ENCODE results near the gene PHLDB3. TPM values are rescaled to one million over a fixed set of nuclear protein-coding genes. Genes with fewer than 3 reads are reported as not detected.
"Not testable (repeated sequence)": the region's sequence is repeated elsewhere in the genome, so short reads cannot be mapped to it uniquely, and the experiment has no call there.

The PHLDB3 gene
- total RNA-seq (10 to 100 TPM in 2 of 4 donors, 1 to 10 TPM in 2; 6.3 to 11.4 (median 8.7) TPM), polyA plus RNA-seq (6.9 TPM)
- long read RNA-seq, donor 1, partial matches to known transcripts: 2 of 15 reads
- long read RNA-seq, donor 1, other reads (novel, unspliced or antisense): 13 of 15 reads
- long read RNA-seq, donor 2, partial matches to known transcripts: 1 of 6 reads
- long read RNA-seq, donor 2, other reads (novel, unspliced or antisense): 5 of 6 reads
- long read RNA-seq, donor 3, partial matches to known transcripts: 6 of 18 reads
- long read RNA-seq, donor 3, other reads (novel, unspliced or antisense): 12 of 18 reads
- long read RNA-seq, donor 4, partial matches to known transcripts: 2 of 9 reads
- long read RNA-seq, donor 4, other reads (novel, unspliced or antisense): 7 of 9 reads

- intact Hi-C loops (cut with DNase I): loop anchor here in 2 of 4 donors (5.0 kb wide), 1 partner anchor 42 kb away; no protein-coding TSS in a partner anchor
- no peaks in the 10 kb centered on the region for H3K27me3 ChIP-seq (ENCODE audit: control insufficient read depth, insufficient read depth)
- no peaks in the 10 kb centered on the region for H3K9me3 ChIP-seq (ENCODE audit: control insufficient read depth, low read length)
- H3K27ac ChIP-seq (ENCODE audit: low read length): peak within 1 kb of the TSS; percentile 91
- peaks cover 3% of the 10 kb centered on the region for H3K4me1 ChIP-seq (ENCODE audit: control insufficient read depth, insufficient read depth, low read length)
- 1% methylated on average over 42 of the region's 42 CpGs for WGBS
- DNase-seq (peak; percentile 33 to 79 (median 68)), ATAC-seq (peak; percentile 49 to 56)
- peak within 1 kb of the TSS; percentile 63 for H3K4me3 ChIP-seq (ENCODE audit: low read length)
These were observed at the start of gene PHLDB3 for GRCh38 chr19:43504426-43505185. Gene PHLDB3, minus strand, starts transcription at chr19:43504746. Its CDS starts 628 bp downstream, at chr19:43504118.

GRCh38 chr19:43553656-43554055, 49.1 kb upstream of the PHLDB3 start:
- ATAC-seq: no peak
- DNase-seq: no peak
- no peaks in the 10 kb centered on the region for H3K27me3 ChIP-seq (ENCODE audit: control insufficient read depth, insufficient read depth)
- H3K4me1 ChIP-seq (ENCODE audit: control insufficient read depth, insufficient read depth, low read length): no peaks in the 10 kb centered on the region
- 71% methylated on average over 4 of the region's 4 CpGs for WGBS
- no peaks in the 10 kb centered on the region for H3K9me3 ChIP-seq (ENCODE audit: control insufficient read depth, low read length)
- intact Hi-C loops (cut with DNase I): loop anchor here in 1 of 4 donors (10.0 kb wide), 1 partner anchor 101 kb away; no protein-coding TSS in a partner anchor
- H3K27ac ChIP-seq (ENCODE audit: low read length): no peak overlapping the region
- H3K4me3 ChIP-seq (ENCODE audit: low read length): no peak overlapping the region

- Histone ChIP-seq H3K27me3 (ENCODE audit: control insufficient read depth, insufficient read depth) (no peaks in the 10 kb centered on the region), H3K4me1 (ENCODE audit: control insufficient read depth, insufficient read depth, low read length) (no peaks in the 10 kb centered on the region), H3K4me3 (ENCODE audit: low read length) (no peak overlapping the region), H3K27ac (ENCODE audit: low read length) (no peak overlapping the region), H3K9me3 (ENCODE audit: control insufficient read depth, low read length) (no peaks in the 10 kb centered on the region)
- no peak for DNase-seq
- intact Hi-C loops (cut with DNase I): loop anchor here in 1 of 4 donors (10.0 kb wide), 1 partner anchor 102 kb away; no protein-coding TSS in a partner anchor
- ATAC-seq: no peak
- 73% methylated on average over 3 of the region's 3 CpGs for WGBS
These were observed 48.1 kb upstream of the PHLDB3 start for GRCh38 chr19:43552616-43553015.

- no peak overlapping the region for H3K4me3 ChIP-seq (ENCODE audit: low read length)
- no peak overlapping the region for H3K27ac ChIP-seq (ENCODE audit: low read length)
- no peaks in the 10 kb centered on the region for H3K4me1 ChIP-seq (ENCODE audit: control insufficient read depth, insufficient read depth, low read length)
- H3K27me3 ChIP-seq (ENCODE audit: control insufficient read depth, insufficient read depth): no peaks in the 10 kb centered on the region
- ATAC-seq: no peak
- intact Hi-C loops (cut with DNase I): loop anchor here in 1 of 4 donors (10.0 kb wide), 1 partner anchor 103 kb away; no protein-coding TSS in a partner anchor
- DNase-seq: no peak
- H3K9me3 ChIP-seq (ENCODE audit: control insufficient read depth, low read length): no peaks in the 10 kb centered on the region
- 77% methylated on average over 3 of the region's 3 CpGs for WGBS
These were observed 47.6 kb upstream of the PHLDB3 start for GRCh38 chr19:43552198-43552450.

- 86% methylated on average over 23 of the region's 23 CpGs for WGBS
- Histone ChIP-seq H3K9me3 (ENCODE audit: control insufficient read depth, low read length) (no peaks in the 10 kb centered on the region), H3K27ac (ENCODE audit: low read length) (no peak overlapping the region), H3K27me3 (ENCODE audit: control insufficient read depth, insufficient read depth) (no peaks in the 10 kb centered on the region), H3K4me1 (ENCODE audit: control insufficient read depth, insufficient read depth, low read length) (no peaks in the 10 kb centered on the region), H3K4me3 (ENCODE audit: low read length) (no peak overlapping the region)
- DNase-seq (no peak), ATAC-seq (no peak)
- intact Hi-C loops (cut with DNase I): loop anchor here in 1 of 4 donors (10.0 kb wide), 1 partner anchor 103 kb away; no protein-coding TSS in a partner anchor
These were observed 47.1 kb upstream of the PHLDB3 start for GRCh38 chr19:43551399-43552197.

GRCh38 chr19:43548706-43549105, 44.2 kb upstream of the PHLDB3 start:
- 88% methylated on average over 2 of the region's 2 CpGs for WGBS
- ATAC-seq (no peak), DNase-seq (no peak)
- no peaks in the 10 kb centered on the region for H3K9me3 ChIP-seq (ENCODE audit: control insufficient read depth, low read length)
- no peaks in the 10 kb centered on the region for H3K4me1 ChIP-seq (ENCODE audit: control insufficient read depth, insufficient read depth, low read length)
- no peaks in the 10 kb centered on the region for H3K27me3 ChIP-seq (ENCODE audit: control insufficient read depth, insufficient read depth)
- intact Hi-C loops (cut with DNase I): no loop called here
- no peak overlapping the region for H3K27ac ChIP-seq (ENCODE audit: low read length)
- no peak overlapping the region for H3K4me3 ChIP-seq (ENCODE audit: low read length)

- H3K9me3 ChIP-seq (ENCODE audit: control insufficient read depth, low read length); H3K27me3 ChIP-seq (ENCODE audit: control insufficient read depth, insufficient read depth); H3K4me3 ChIP-seq (ENCODE audit: low read length); intact Hi-C loops (cut with DNase I); H3K27ac ChIP-seq (ENCODE audit: low read length); H3K4me1 ChIP-seq (ENCODE audit: control insufficient read depth, insufficient read depth, low read length); ATAC-seq; DNase-seq: not testable (repeated sequence)
- WGBS: 91% methylated on average over 20 of the region's 24 CpGs
These were observed 43.4 kb upstream of the PHLDB3 start for GRCh38 chr19:43547926-43548325.

GRCh38 chr19:43546581-43546980, 42.0 kb upstream of the PHLDB3 start:
- no peaks in the 10 kb centered on the region for H3K27me3 ChIP-seq (ENCODE audit: control insufficient read depth, insufficient read depth)
- WGBS: 99% methylated on average over 3 of the region's 3 CpGs
- no peak for DNase-seq
- no peak overlapping the region for H3K27ac ChIP-seq (ENCODE audit: low read length)
- peak in 1 of 2 donors; percentile 20 for ATAC-seq
- H3K9me3 ChIP-seq (ENCODE audit: control insufficient read depth, low read length): no peaks in the 10 kb centered on the region
- H3K4me1 ChIP-seq (ENCODE audit: control insufficient read depth, insufficient read depth, low read length): no peaks in the 10 kb centered on the region
- no peak overlapping the region for H3K4me3 ChIP-seq (ENCODE audit: low read length)
- intact Hi-C loops (cut with DNase I): no loop called here

GRCh38 chr19:43545981-43546380, 41.4 kb upstream of the PHLDB3 start:
- Histone ChIP-seq H3K9me3 (ENCODE audit: control insufficient read depth, low read length) (no peaks in the 10 kb centered on the region), H3K4me3 (ENCODE audit: low read length) (no peak overlapping the region), H3K4me1 (ENCODE audit: control insufficient read depth, insufficient read depth, low read length) (no peaks in the 10 kb centered on the region), H3K27me3 (ENCODE audit: control insufficient read depth, insufficient read depth) (no peaks in the 10 kb centered on the region), H3K27ac (ENCODE audit: low read length) (no peak overlapping the region)
- no peak for ATAC-seq
- 73% methylated on average over 2 of the region's 2 CpGs for WGBS
- DNase-seq: no peak
- intact Hi-C loops (cut with DNase I): no loop called here

GRCh38 chr19:43545276-43545675, 40.7 kb upstream of the PHLDB3 start:
- no peak for DNase-seq
- Histone ChIP-seq H3K27ac (ENCODE audit: low read length) (no peak overlapping the region), H3K4me3 (ENCODE audit: low read length) (no peak overlapping the region), H3K4me1 (ENCODE audit: control insufficient read depth, insufficient read depth, low read length) (no peaks in the 10 kb centered on the region), H3K27me3 (ENCODE audit: control insufficient read depth, insufficient read depth) (no peaks in the 10 kb centered on the region), H3K9me3 (ENCODE audit: control insufficient read depth, low read length) (no peaks in the 10 kb centered on the region)
- ATAC-seq: no peak
- intact Hi-C loops (cut with DNase I): no loop called here
- 91% methylated on average over 5 of the region's 5 CpGs for WGBS
